Activated CD8-positive, alpha-beta T cell treated with anti-CD3 and anti-CD28 coated beads for 36 hours (primary cell): ENCODE data around the gene NEK9. TPM values are rescaled to one million over a fixed set of nuclear protein-coding genes. Genes with fewer than 3 reads are reported as not detected.

Experiments used
- ATAC-seq: fragments of 200-7000 bp; cut with Tn5 transposase; one replicate; pipeline ENCODE4 v1.10.0; 2021; ENCODE audit warnings: mild to moderate bottlenecking, moderate library complexity
- CTCF ChIA-PET: fragments of 350-600 bp; sonication (Branson Sonifier 250); formaldehyde crosslinking; loops from one replicate; lab custom pipeline; 2021; ENCODE audit warnings: antibody characterized with exemption; lab: Charles Lee
- POLR2A ChIA-PET: fragments of 350-600 bp; sonication (Branson Sonifier 250); formaldehyde crosslinking; loops from one replicate; lab custom pipeline; 2021; ENCODE audit warnings: antibody characterized with exemption; lab: Charles Lee
- DNase-seq: peaks from one replicate; pipeline ENCODE4 v3.0.0-alpha.2; 2020
- H3K27ac Mint-ChIP-seq: one replicate; pipeline ENCODE4 v1.8.0; 2021; ENCODE audit warnings: mild to moderate bottlenecking, mixed read lengths
- H3K27me3 Mint-ChIP-seq: one replicate; pipeline ENCODE4 v1.8.0; 2021; ENCODE audit warnings: mixed read lengths
- H3K36me3 Mint-ChIP-seq: one replicate; pipeline ENCODE4 v1.8.0; 2021; ENCODE audit warnings: low read depth, mixed read lengths
- H3K4me1 Mint-ChIP-seq: one replicate; pipeline ENCODE4 v1.8.0; 2021; ENCODE audit warnings: low read depth, mixed read lengths
- H3K4me3 Mint-ChIP-seq: one replicate; pipeline ENCODE4 v1.8.0; 2021; ENCODE audit warnings: mild to moderate bottlenecking, moderate library complexity, mixed read lengths
- H3K9me3 Mint-ChIP-seq: one replicate; pipeline ENCODE4 v1.8.0; 2021; ENCODE audit warnings: mixed read lengths
- intact Hi-C: fragments of 100-400 bp; cut with micrococcal nuclease; formaldehyde crosslinking; loops from one replicate; pipeline ENCODE4 v1.10.0; 2022
- total RNA-seq, 2 experiments: library from RNA; stranded (reverse); gene quantifications; one replicate each; pipeline ENCODE4 v1.2.3, GENCODE V29; 2021
- TF ChIP-seq, protein P1 (sequence below): fragments of 200-600 bp; IDR thresholded peaks from one replicate; pipeline ENCODE4 v1.8.0; 2022; ENCODE audit warnings: antibody characterized with exemption, mild to moderate bottlenecking

NEK9 gene
- total RNA-seq, 2 experiments from 2014 or later: 54.9 to 59.5 TPM

GRCh38 chr14:75150150-75150549, 23.3 kb upstream of the NEK9 start:
- CTCF ChIA-PET: interaction anchor here (1.3 kb wide), 1 partner anchor 152 kb away, joined by 4 read pairs; no protein-coding TSS in a partner anchor

DNA sequence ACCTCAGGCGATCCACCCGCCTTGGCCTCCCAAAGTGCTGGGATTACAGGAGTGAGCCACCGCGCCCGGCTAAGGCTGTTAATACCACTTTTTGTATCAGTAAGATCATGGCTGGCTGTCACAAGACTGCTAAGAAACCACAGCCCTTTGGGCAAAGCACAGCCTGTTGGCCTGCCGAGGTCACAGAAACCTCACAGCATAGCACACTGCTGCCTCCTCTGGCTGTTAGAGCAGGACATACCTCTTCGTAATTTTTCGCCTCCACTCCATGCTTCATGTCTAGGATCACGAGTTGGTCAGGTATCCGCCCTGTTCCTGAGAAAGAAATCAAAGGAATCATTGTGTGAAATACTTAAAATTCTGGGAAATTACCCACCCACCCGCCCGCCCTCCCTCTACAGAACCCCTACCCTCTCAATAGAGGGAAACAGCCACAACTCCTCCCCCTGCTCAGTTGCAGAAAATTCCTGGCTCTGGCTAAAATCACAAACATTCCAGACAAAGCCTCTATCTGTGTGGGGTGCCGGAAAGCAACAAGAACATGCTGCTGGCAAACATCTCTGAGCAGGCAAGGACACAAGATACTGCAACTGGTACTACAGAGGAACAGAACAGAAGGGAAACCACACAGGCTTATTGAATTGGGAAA, 20.7 kb upstream of the NEK9 start:
- ATAC-seq (peak; percentile 67), DNase-seq (peak; percentile 47)
- ChIA-PET POLR2A (no interaction called here), CTCF (interaction anchor here (1.8 to 14.6 kb wide), 2 partner anchors 8 to 154 kb away, joined by 4 to 268 read pairs; no protein-coding TSS in a partner anchor)
- H3K9me3 Mint-ChIP-seq: no peaks in the 10 kb centered on the region
- H3K27me3 Mint-ChIP-seq: no peaks in the 10 kb centered on the region
- H3K27ac Mint-ChIP-seq: no peak overlapping the region
- H3K36me3 Mint-ChIP-seq: peaks cover 53% of the 10 kb centered on the region
- intact Hi-C loops: no loop called here
- peaks cover 59% of the 10 kb centered on the region for H3K4me1 Mint-ChIP-seq
- no peak overlapping the region for H3K4me3 Mint-ChIP-seq
- TF ChIP-seq, protein P1, sequence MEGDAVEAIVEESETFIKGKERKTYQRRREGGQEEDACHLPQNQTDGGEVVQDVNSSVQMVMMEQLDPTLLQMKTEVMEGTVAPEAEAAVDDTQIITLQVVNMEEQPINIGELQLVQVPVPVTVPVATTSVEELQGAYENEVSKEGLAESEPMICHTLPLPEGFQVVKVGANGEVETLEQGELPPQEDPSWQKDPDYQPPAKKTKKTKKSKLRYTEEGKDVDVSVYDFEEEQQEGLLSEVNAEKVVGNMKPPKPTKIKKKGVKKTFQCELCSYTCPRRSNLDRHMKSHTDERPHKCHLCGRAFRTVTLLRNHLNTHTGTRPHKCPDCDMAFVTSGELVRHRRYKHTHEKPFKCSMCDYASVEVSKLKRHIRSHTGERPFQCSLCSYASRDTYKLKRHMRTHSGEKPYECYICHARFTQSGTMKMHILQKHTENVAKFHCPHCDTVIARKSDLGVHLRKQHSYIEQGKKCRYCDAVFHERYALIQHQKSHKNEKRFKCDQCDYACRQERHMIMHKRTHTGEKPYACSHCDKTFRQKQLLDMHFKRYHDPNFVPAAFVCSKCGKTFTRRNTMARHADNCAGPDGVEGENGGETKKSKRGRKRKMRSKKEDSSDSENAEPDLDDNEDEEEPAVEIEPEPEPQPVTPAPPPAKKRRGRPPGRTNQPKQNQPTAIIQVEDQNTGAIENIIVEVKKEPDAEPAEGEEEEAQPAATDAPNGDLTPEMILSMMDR: no peak

More at GRCh38 chr14:75150150-75150549, 23.3 kb upstream of the NEK9 start:
- intact Hi-C loops: no loop called here
- peaks cover 39% of the 10 kb centered on the region for H3K36me3 Mint-ChIP-seq
- TF ChIP-seq, protein P1: no peak
- DNase-seq: no peak
- POLR2A ChIA-PET: interaction anchor here (1.2 kb wide), 1 partner anchor 371 kb away, joined by 3 read pairs; no protein-coding TSS in a partner anchor
- H3K9me3 Mint-ChIP-seq: no peaks in the 10 kb centered on the region
- no peak for ATAC-seq
- peaks cover 44% of the 10 kb centered on the region for H3K4me1 Mint-ChIP-seq
- H3K27ac Mint-ChIP-seq: peak overlapping the region; percentile 22
- H3K27me3 Mint-ChIP-seq: no peaks in the 10 kb centered on the region
- no peak overlapping the region for H3K4me3 Mint-ChIP-seq

DNA sequence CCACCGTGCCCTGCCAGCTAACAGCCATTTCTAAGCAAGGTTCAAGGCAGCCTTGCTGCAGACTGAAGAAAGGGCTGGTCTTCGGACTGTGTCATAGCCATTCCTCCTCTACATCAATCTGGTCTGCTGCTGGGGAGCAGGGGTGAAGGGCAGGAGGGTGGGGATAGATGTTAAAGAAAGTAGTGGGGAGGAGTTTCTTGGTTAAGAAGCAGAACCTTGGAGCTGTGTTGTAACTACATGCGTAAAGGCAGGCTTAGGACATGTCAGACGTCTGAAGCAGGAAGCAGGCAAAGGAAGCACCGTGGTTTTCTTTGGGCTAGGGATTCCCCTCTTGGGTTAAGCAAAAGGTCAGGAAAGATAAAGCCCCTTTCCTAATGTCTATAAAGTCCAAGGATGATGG, 18.1 kb upstream of the NEK9 start:
- H3K4me1 Mint-ChIP-seq: peaks cover 64% of the 10 kb centered on the region
- DNase-seq: peak; percentile 35
- peak; percentile 73 for ATAC-seq

DNA sequence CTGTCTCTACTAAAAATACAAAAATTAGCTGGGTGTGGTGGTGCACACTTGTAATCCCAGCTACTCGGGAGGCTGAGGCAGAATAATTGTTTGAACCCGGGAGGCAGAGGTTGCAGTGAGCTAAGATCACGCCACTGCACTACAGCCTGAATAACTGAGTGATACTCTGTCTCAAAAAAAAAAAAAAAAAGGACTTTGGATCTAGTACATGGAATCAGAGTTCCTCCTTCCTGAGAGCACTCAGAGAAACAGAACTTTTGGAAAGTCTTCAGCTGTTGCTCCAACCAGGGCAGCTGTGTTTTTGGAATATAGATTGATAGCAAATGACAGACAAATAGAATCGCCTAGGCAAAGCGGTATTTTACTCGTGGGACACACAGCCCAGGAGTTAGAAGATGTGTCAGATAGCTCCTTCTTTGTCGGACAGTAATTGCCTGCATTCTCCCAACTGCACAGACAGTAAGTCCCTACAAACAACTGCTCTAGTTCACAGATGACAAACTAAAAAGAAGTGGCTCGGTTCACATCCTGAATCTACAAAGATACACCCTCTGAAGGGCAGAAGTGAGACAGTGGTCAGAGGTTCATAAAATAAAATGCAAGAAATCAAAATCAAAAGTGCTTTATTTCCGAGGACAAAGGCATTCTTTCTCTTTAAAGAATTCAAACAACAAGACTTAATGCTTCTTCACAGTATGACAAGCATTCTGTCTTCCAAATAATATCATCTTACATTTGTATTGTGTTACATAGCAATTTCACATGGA, 17.1 kb upstream of the NEK9 start:
- intact Hi-C loops: no loop called here
- no peak for DNase-seq
- POLR2A ChIA-PET: interaction anchor here (0.8 to 1.5 kb wide), 3 partner anchors 13 to 33 kb away, joined by 3 to 4 read pairs (median 4); partner anchors contain the start of gene TMED10
- H3K4me1 Mint-ChIP-seq: peaks cover 69% of the 10 kb centered on the region
- peaks cover 40% of the 10 kb centered on the region for H3K36me3 Mint-ChIP-seq
- TF ChIP-seq, protein P1: no peak
- H3K4me3 Mint-ChIP-seq: no peak overlapping the region
- H3K9me3 Mint-ChIP-seq: no peaks in the 10 kb centered on the region
- CTCF ChIA-PET: interaction anchor here (1.0 to 14.6 kb wide), 6 partner anchors 8 to 158 kb away, joined by 3 to 268 read pairs (median 4); no protein-coding TSS in a partner anchor
- ATAC-seq: no peak
- H3K27me3 Mint-ChIP-seq: no peaks in the 10 kb centered on the region
- peak overlapping the region; percentile 22 for H3K27ac Mint-ChIP-seq

More for the DNA sequence above, 18.1 kb upstream of the NEK9 start:
- Mint-ChIP-seq H3K27me3 (no peaks in the 10 kb centered on the region), H3K4me3 (no peak overlapping the region), H3K9me3 (no peaks in the 10 kb centered on the region), H3K36me3 (peaks cover 45% of the 10 kb centered on the region), H3K27ac (peak overlapping the region; percentile 22)
- ChIA-PET POLR2A (interaction anchor here (1.3 kb wide), 1 partner anchor 102 kb away, joined by 5 read pairs; no protein-coding TSS in a partner anchor), CTCF (interaction anchor here (14.6 kb wide), 1 partner anchor 157 kb away, joined by 268 read pairs; no protein-coding TSS in a partner anchor)
- intact Hi-C loops: no loop called here
- TF ChIP-seq, protein P1: no peak
